GM21786 (cell line): ENCODE results near the gene CDC42BPA.

Experiments
- ATAC-seq: cut with Tn5 transposase; IDR thresholded peaks from one replicate; pipeline ENCODE4 v1.9.1; 2021; ENCODE audit not compliant: unreplicated experiment

Gene CDC42BPA

GRCh38 chr1:226982451-226983177 is 335.7 kb downstream of the CDC42BPA start:
- no peak for ATAC-seq

- ATAC-seq: no peak
These were observed 336.5 kb downstream of the CDC42BPA start for GRCh38 chr1:226981838-226982237.

GRCh38 chr1:226981386-226981817 is 336.9 kb downstream of the CDC42BPA start:
- no peak for ATAC-seq

- no peak for ATAC-seq
These were observed 337.5 kb downstream of the CDC42BPA start for GRCh38 chr1:226980565-226981385.

- no peak for ATAC-seq
These were observed 338.2 kb downstream of the CDC42BPA start for GRCh38 chr1:226980122-226980560.

- no peak for ATAC-seq
These were observed 338.7 kb downstream of the CDC42BPA start for GRCh38 chr1:226979517-226980121.

- no peak for ATAC-seq
These were observed 339.2 kb downstream of the CDC42BPA start for GRCh38 chr1:226979115-226979516.

- ATAC-seq: no peak
These were observed 339.7 kb downstream of the CDC42BPA start for GRCh38 chr1:226978432-226979114.

- ATAC-seq: no peak
These were observed 340.5 kb downstream of the CDC42BPA start for GRCh38 chr1:226977643-226978431.

GRCh38 chr1:226976978-226977642 is 341.2 kb downstream of the CDC42BPA start:
- no peak for ATAC-seq

GRCh38 chr1:226976276-226976977 is 341.9 kb downstream of the CDC42BPA start:
- ATAC-seq: no peak

GRCh38 chr1:226975259-226976250 is 342.7 kb downstream of the CDC42BPA start:
- ATAC-seq: no peak

- ATAC-seq: no peak
These were observed 343.6 kb downstream of the CDC42BPA start for GRCh38 chr1:226974544-226975258.

GRCh38 chr1:226973898-226974543 is 344.3 kb downstream of the CDC42BPA start:
- no peak for ATAC-seq

- no peak for ATAC-seq
These were observed 344.9 kb downstream of the CDC42BPA start for GRCh38 chr1:226973371-226973897.

GRCh38 chr1:226972931-226973330 is 345.4 kb downstream of the CDC42BPA start:
- ATAC-seq: no peak

GRCh38 chr1:226971765-226972164 is 346.5 kb downstream of the CDC42BPA start:
- no peak for ATAC-seq
